ENCODE data around the gene SLC1A7.

- TF ChIP-seq CTCF (IDR thresholded peaks at IDR 0.05) (no peak), POLR2A (IDR thresholded peaks at IDR 0.05) (no peak)
Measured at GRCh38 chr1:53043271-53043670, 99.2 kb downstream of the SLC1A7 start.
